Measurements from ENCODE around the gene ACOT13.
"Not testable (repeated sequence)": the region's sequence is repeated elsewhere in the genome, so short reads cannot be mapped to it uniquely, and the experiment has no call there.

The ACOT13 gene

GRCh38 chr6:24666641-24667377 is at the start of gene ACOT13, which contains the start of gene TDP2:
ACOT13 (plus strand) TSS chr6:24667077; CDS start chr6:24667264, 187 bp downstream.
TDP2 (minus strand) TSS chr6:24666899; CDS start chr6:24666862, 37 bp downstream.
- DNase-seq, result peak; percentile 64

- DNase-seq, result no peak
Observed at GRCh38 chr6:24619661-24620060, 47.2 kb upstream of the ACOT13 start.

- DNase-seq, result no peak
Observed at GRCh38 chr6:24620637-24621036, 46.2 kb upstream of the ACOT13 start.

GRCh38 chr6:24621626-24622289 is 45.1 kb upstream of the ACOT13 start:
- DNase-seq, result no peak

- no peak for DNase-seq
Observed at GRCh38 chr6:24630856-24631505, 35.9 kb upstream of the ACOT13 start.

- DNase-seq, result no peak
Observed at GRCh38 chr6:24631671-24632070, 35.2 kb upstream of the ACOT13 start.

- DNase-seq, result peak; percentile 42
Observed at GRCh38 chr6:24632573-24632972, 34.3 kb upstream of the ACOT13 start.

- no peak for DNase-seq
Observed at GRCh38 chr6:24636681-24637080, 30.2 kb upstream of the ACOT13 start.

- DNase-seq, result no peak
Observed at GRCh38 chr6:24640166-24640565, 26.7 kb upstream of the ACOT13 start.

GRCh38 chr6:24640631-24641030 is 26.2 kb upstream of the ACOT13 start:
- not testable (repeated sequence) for DNase-seq

GRCh38 chr6:24642061-24642460 is 24.8 kb upstream of the ACOT13 start:
- no peak for DNase-seq

GRCh38 chr6:24643920-24644319 is 23.0 kb upstream of the ACOT13 start:
- no peak for DNase-seq

GRCh38 chr6:24644377-24644776 is 22.5 kb upstream of the ACOT13 start:
- DNase-seq, result no peak

GRCh38 chr6:24646771-24647170 is 20.1 kb upstream of the ACOT13 start:
- DNase-seq, result no peak

- DNase-seq, result no peak
Observed at GRCh38 chr6:24648276-24648675, 18.6 kb upstream of the ACOT13 start.

- no peak for DNase-seq
Observed at GRCh38 chr6:24649691-24650090, 17.2 kb upstream of the ACOT13 start.

- DNase-seq, result no peak
Observed at GRCh38 chr6:24650365-24650764, 16.5 kb upstream of the ACOT13 start.

GRCh38 chr6:24655215-24655614 is 11.7 kb upstream of the ACOT13 start:
- no peak for DNase-seq

GRCh38 chr6:24658573-24659560 is 8.0 kb upstream of the ACOT13 start:
- no peak for DNase-seq

- DNase-seq, result no peak
Observed at GRCh38 chr6:24659561-24659960, 7.3 kb upstream of the ACOT13 start.

GRCh38 chr6:24660105-24660504 is 6.8 kb upstream of the ACOT13 start:
- no peak for DNase-seq

- DNase-seq, result not testable (repeated sequence)
Observed at GRCh38 chr6:24661759-24662158, 5.1 kb upstream of the ACOT13 start.

GRCh38 chr6:24662236-24662635 is 4.6 kb upstream of the ACOT13 start:
- DNase-seq, result no peak
